A549 treated with CORT108297 at 1 μM for 4 hours (cell line): ENCODE measurements around the gene CYP24A1. TPM values are rescaled to one million over a fixed set of nuclear protein-coding genes. Genes with fewer than 3 reads are reported as not detected.

ENCODE experiments used
- total RNA-seq: library from RNA; stranded (reverse); fragments of 200-300 nt; extraction: Qiagen RNA extraction; gene quantifications from 5 replicates; pipeline ENCODE4 v1.2.3, GENCODE V29; 2022

CYP24A1 gene
- total RNA-seq, result 220 to 457 TPM (median 406 TPM) in 5 replicates

DNA sequence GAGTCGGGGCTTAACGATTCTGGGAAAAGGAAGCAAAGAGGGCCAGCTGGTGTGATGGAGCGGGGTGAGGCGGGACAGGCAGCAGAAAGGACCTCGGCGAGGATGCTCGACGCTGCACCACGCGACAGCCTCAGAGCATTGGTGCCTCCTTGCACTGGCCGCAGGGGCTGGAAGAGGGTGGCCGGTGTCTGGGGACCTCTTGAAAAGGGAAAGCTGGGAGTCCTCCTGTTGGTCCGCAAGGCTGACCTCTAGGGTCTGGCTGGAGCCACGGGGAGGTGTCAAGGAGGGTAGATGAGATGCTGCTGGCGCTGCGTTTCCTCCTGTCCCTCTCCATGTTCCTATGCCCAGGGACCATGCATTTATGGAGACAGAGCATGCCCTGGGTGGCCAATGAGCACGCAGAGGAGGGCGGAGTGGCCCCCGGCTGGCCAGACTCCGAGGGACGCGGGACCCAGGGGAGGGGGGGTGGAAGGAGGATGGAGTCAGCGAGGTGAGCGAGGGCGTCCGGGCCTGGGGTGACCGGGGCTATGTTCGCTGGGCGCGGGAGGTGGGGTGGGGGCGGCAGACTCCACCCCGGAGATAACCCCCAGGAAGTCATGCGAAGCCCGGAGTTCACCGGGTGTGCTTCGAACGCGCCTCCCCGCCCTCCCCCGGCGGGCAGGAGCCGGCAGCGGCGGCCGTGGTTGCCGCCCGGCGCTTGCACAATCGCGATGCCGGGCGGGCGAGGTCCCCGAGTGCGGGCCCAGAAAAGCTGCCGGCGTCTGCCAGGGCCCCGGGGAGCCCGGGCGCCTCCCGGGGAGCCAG lies at the start of gene CYP24A1:
CYP24A1 (minus strand) TSS at position 334 of the 804 bp plus-strand sequence. CDS start 407 bp downstream, outside the sequence.

DNA sequence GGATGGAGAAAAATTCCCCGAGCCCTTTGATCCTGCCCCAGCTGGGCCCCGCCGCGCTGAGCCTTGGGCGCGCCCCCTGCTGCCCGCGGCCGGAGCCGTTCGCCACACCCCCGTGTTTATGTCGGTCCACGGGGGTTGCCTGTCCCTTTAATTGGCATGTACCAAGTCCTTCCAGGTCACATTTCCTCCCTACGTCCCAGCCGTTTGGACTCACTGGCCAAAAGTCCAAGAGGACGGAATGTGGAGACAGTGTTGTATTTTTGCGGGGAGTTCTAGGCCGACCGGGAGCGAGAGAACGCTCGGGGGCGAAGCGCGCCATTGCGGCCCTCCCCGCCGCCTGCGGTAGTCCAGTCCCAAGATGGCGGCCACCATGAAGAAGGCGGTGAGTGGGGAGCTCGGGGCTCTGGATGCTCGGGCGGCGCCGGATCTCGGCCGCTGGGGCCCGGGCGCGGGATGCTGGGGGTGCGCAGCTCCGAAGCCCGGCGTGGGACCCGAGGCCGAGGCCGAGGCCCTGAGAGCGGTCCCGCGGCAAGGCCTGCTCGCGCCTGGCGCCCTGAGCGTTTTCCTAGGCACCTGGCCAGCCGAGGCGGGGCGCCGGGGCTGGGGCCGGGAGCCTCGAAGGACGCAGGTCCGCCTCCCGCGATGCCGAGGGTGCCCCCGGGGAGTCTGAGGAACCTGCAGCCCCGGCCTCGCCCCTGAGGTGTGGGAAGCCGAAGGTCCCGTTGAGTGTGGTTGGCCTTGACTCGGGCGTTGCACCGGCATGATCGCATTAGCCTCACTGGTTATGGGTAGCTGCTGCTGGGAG lies 34.2 kb upstream of the CYP24A1 start, which contains the start of gene PFDN4:
PFDN4 (plus strand) TSS at position 345 of the 805 bp plus-strand sequence; CDS start at position 359, 14 bp downstream.

Other genes starting within 250 kb of the CYP24A1 start
- 0.45 to 0.65 TPM (median 0.60 TPM) in 5 replicates for gene BCAS1, start 103.4 kb downstream of the CYP24A1 start, total RNA-seq
- gene PFDN4, start 34.1 kb upstream of the CYP24A1 start, total RNA-seq, result 45.3 to 91.5 TPM (median 51.0 TPM) in 5 replicates